K562 treated with DMSO at 1 percent for 48 hours (cell line): Measurements from ENCODE around the gene PUM2. TPM values are rescaled to one million over a fixed set of nuclear protein-coding genes. Genes with fewer than 3 reads are reported as not detected.

Experiments used
- total RNA-seq: library from RNA; unstranded; fragments of 300-600 nt; gene quantifications from 2 replicates; pipeline ENCODE4 v1.2.3, GENCODE V29; 2022; ENCODE audit warnings: low replicate concordance; ENCODE audit errors: extremely low read depth

Gene PUM2
- total RNA-seq: not detected in 2 replicates

GRCh38 chr2:20350753-20351554, at the start of gene PUM2:
PUM2 (minus strand) TSS chr2:20350844; CDS start chr2:20327360, 23,484 bp downstream.

GRCh38 chr2:20224716-20225293, 125.8 kb downstream of the PUM2 start, which contains the start of gene SDC1:
SDC1 (minus strand) TSS chr2:20225130; CDS start chr2:20224867, 263 bp downstream.

Other genes with a start within 250 kb of the PUM2 start
- gene SDC1, start 125.7 kb downstream of the PUM2 start, total RNA-seq: not detected in 2 replicates
- gene RHOB, start 96.2 kb upstream of the PUM2 start, total RNA-seq: not detected in 2 replicates